ENCODE results near the gene ABCA12. TPM values are rescaled to one million over a fixed set of nuclear protein-coding genes. Genes with fewer than 3 reads are reported as not detected.
"Not testable (repeated sequence)": the region's sequence is repeated elsewhere in the genome, so short reads cannot be mapped to it uniquely, and the experiment has no call there.

Gene ABCA12
- total RNA-seq, result not detected
- not detected for polyA plus RNA-seq
- long read RNA-seq, donor 1, result 0 reads
- long read RNA-seq, donor 2, result 0 reads
- long read RNA-seq, donor 3, result 0 reads
- long read RNA-seq, donor 4, result 0 reads

DNA sequence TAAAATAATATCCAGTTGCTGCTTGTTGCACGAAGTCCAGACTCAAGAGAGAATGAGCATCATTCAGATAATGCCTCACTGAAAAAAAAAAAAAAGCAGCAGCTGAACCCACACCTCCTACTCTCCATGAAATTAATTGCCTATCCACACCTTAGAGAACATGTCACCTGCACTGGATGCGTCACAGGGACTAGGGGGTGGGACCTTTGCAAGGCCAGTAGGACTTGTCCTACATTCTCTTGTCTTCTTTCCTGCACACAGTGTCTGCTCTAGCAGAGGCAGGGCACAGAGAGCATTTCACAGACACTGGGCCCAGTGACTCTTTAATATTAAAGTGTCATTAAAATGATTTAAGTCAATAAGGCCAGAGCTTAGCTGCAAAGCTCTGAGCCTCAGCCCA, at the start of gene ABCA12:
TSS of gene ABCA12 (minus strand) at position 148 of the 400 bp plus-strand sequence. CDS start 418 bp downstream, outside the sequence.
- WGBS, result 76% methylated on average over 2 of the region's 2 CpGs
- DNase-seq, result no peak
- intact Hi-C loops (cut with DNase I), result no loop called here
- Histone ChIP-seq H3K9me3 (ENCODE audit: control insufficient read depth, low read length) (no peaks in the 10 kb centered on the region), H3K27me3 (ENCODE audit: control insufficient read depth, insufficient read depth) (no peaks in the 10 kb centered on the region), H3K4me3 (ENCODE audit: low read length) (no peak within 1 kb of the TSS), H3K27ac (ENCODE audit: low read length) (no peak within 1 kb of the TSS), H3K4me1 (ENCODE audit: control insufficient read depth, insufficient read depth, low read length) (no peaks in the 10 kb centered on the region)
- no peak for ATAC-seq

GRCh38 chr2:215188078-215188477, 49.7 kb upstream of the ABCA12 start:
- H3K9me3 ChIP-seq (ENCODE audit: control insufficient read depth, low read length), result no peaks in the 10 kb centered on the region
- DNase-seq, result no peak

GRCh38 chr2:215186021-215186420, 47.6 kb upstream of the ABCA12 start:
- Histone ChIP-seq H3K27ac (ENCODE audit: low read length) (no peak overlapping the region), H3K27me3 (ENCODE audit: control insufficient read depth, insufficient read depth) (no peaks in the 10 kb centered on the region), H3K9me3 (ENCODE audit: control insufficient read depth, low read length) (no peaks in the 10 kb centered on the region), H3K4me3 (ENCODE audit: low read length) (no peak overlapping the region), H3K4me1 (ENCODE audit: control insufficient read depth, insufficient read depth, low read length) (no peaks in the 10 kb centered on the region)
- 68% methylated on average over 1 of the region's 1 CpG for WGBS
- intact Hi-C loops (cut with DNase I), result no loop called here
- DNase-seq, result no peak
- no peak for ATAC-seq

More at GRCh38 chr2:215188078-215188477, 49.7 kb upstream of the ABCA12 start:
- intact Hi-C loops (cut with DNase I), result no loop called here
- no peaks in the 10 kb centered on the region for H3K4me1 ChIP-seq (ENCODE audit: control insufficient read depth, insufficient read depth, low read length)
- H3K27ac ChIP-seq (ENCODE audit: low read length), result no peak overlapping the region
- no peak overlapping the region for H3K4me3 ChIP-seq (ENCODE audit: low read length)
- H3K27me3 ChIP-seq (ENCODE audit: control insufficient read depth, insufficient read depth), result no peaks in the 10 kb centered on the region
- no peak for ATAC-seq

- Histone ChIP-seq H3K4me1 (ENCODE audit: control insufficient read depth, insufficient read depth, low read length) (no peaks in the 10 kb centered on the region), H3K27me3 (ENCODE audit: control insufficient read depth, insufficient read depth) (no peaks in the 10 kb centered on the region), H3K27ac (ENCODE audit: low read length) (no peak overlapping the region), H3K4me3 (ENCODE audit: low read length) (no peak overlapping the region), H3K9me3 (ENCODE audit: control insufficient read depth, low read length) (no peaks in the 10 kb centered on the region)
- no peak for ATAC-seq
- intact Hi-C loops (cut with DNase I), result no loop called here
- WGBS, result 78% methylated on average over 4 of the region's 4 CpGs
- DNase-seq, result no peak
Measured at GRCh38 chr2:215178121-215178520, 39.7 kb upstream of the ABCA12 start.

- Histone ChIP-seq H3K27me3 (ENCODE audit: control insufficient read depth, insufficient read depth) (no peaks in the 10 kb centered on the region), H3K4me3 (ENCODE audit: low read length) (no peak overlapping the region), H3K27ac (ENCODE audit: low read length) (no peak overlapping the region), H3K4me1 (ENCODE audit: control insufficient read depth, insufficient read depth, low read length) (no peaks in the 10 kb centered on the region), H3K9me3 (ENCODE audit: control insufficient read depth, low read length) (no peaks in the 10 kb centered on the region)
- whole genome bisulfite sequencing, result 80% methylated on average over 4 of the region's 4 CpGs
- DNase-seq (no peak), ATAC-seq (no peak)
- intact Hi-C loops (cut with DNase I), result no loop called here
Measured at GRCh38 chr2:215171796-215172195, 33.4 kb upstream of the ABCA12 start.

DNA sequence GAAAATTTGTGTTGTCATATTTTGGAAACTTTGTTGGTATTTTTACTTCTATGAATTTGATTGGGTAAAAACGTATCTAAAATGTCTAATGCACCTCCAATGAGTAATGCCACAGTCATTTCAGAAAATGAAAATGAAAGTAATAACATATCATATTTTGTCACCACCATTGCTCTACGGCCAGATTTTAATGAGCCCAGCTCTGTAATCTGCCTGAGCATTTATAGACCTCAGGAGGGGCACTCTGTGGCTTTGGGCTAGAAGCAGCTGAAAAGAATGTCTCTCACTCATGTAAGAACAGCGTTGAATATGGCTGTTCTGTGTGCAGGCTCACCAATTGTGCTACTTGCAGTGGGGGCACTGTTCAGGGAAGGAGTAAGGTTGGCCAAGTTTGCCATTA, 32.7 kb upstream of the ABCA12 start:
- intact Hi-C loops (cut with DNase I), result no loop called here
- 33% methylated on average over 3 of the region's 3 CpGs for WGBS
- no peaks in the 10 kb centered on the region for H3K9me3 ChIP-seq (ENCODE audit: control insufficient read depth, low read length)
- no peaks in the 10 kb centered on the region for H3K27me3 ChIP-seq (ENCODE audit: control insufficient read depth, insufficient read depth)
- no peak overlapping the region for H3K4me3 ChIP-seq (ENCODE audit: low read length)
- DNase-seq, result no peak
- ATAC-seq, result peak in 1 of 2 donors; percentile 24
- H3K27ac ChIP-seq (ENCODE audit: low read length), result no peak overlapping the region
- no peaks in the 10 kb centered on the region for H3K4me1 ChIP-seq (ENCODE audit: control insufficient read depth, insufficient read depth, low read length)

GRCh38 chr2:215166505-215166904, 28.1 kb upstream of the ABCA12 start:
- ATAC-seq; DNase-seq; H3K27ac ChIP-seq (ENCODE audit: low read length); H3K27me3 ChIP-seq (ENCODE audit: control insufficient read depth, insufficient read depth); H3K4me1 ChIP-seq (ENCODE audit: control insufficient read depth, insufficient read depth, low read length); H3K9me3 ChIP-seq (ENCODE audit: control insufficient read depth, low read length); H3K4me3 ChIP-seq (ENCODE audit: low read length); intact Hi-C loops (cut with DNase I): not testable (repeated sequence)
- 72% methylated on average over 2 of the region's 2 CpGs for WGBS

DNA sequence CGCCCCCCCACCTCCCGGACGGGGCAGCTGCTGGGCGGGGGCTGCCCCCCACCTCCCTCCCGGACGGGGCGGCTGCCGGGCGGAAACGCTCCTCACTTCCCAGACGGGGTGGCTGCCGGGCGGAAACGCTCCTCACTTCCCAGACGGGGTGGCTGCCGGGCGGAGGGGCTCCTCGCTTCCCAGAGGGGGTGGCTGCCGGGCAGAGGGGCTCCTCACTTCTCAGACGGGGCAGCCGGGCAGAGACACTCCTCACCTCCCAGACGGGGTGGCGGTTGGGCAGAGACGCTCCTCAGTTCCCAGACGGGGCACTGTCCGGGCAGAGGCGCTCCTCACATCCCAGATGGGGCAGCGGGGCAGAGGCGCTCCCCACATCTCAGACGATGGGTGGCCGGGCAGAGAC, 24.9 kb upstream of the ABCA12 start:
- peak in 1 of 3 donors; percentile 53 for DNase-seq
- H3K27me3 ChIP-seq (ENCODE audit: control insufficient read depth, insufficient read depth); H3K27ac ChIP-seq (ENCODE audit: low read length); H3K4me1 ChIP-seq (ENCODE audit: control insufficient read depth, insufficient read depth, low read length); H3K9me3 ChIP-seq (ENCODE audit: control insufficient read depth, low read length); intact Hi-C loops (cut with DNase I); H3K4me3 ChIP-seq (ENCODE audit: low read length); ATAC-seq: not testable (repeated sequence)
- 95% methylated on average over 31 of the region's 31 CpGs for WGBS

GRCh38 chr2:215161301-215161829, 22.9 kb upstream of the ABCA12 start:
- ATAC-seq (no peak), DNase-seq (no peak)
- H3K9me3 ChIP-seq (ENCODE audit: control insufficient read depth, low read length), result no peaks in the 10 kb centered on the region
- no peak overlapping the region for H3K4me3 ChIP-seq (ENCODE audit: low read length)
- H3K4me1 ChIP-seq (ENCODE audit: control insufficient read depth, insufficient read depth, low read length), result no peaks in the 10 kb centered on the region
- H3K27me3 ChIP-seq (ENCODE audit: control insufficient read depth, insufficient read depth), result no peaks in the 10 kb centered on the region
- no peak overlapping the region for H3K27ac ChIP-seq (ENCODE audit: low read length)
- intact Hi-C loops (cut with DNase I), result no loop called here
- WGBS, result 86% methylated on average over 8 of the region's 8 CpGs

- intact Hi-C loops (cut with DNase I), result no loop called here
- DNase-seq (no peak), ATAC-seq (no peak)
- H3K27me3 ChIP-seq (ENCODE audit: control insufficient read depth, insufficient read depth), result no peaks in the 10 kb centered on the region
- H3K4me3 ChIP-seq (ENCODE audit: low read length), result no peak overlapping the region
- no peak overlapping the region for H3K27ac ChIP-seq (ENCODE audit: low read length)
- H3K9me3 ChIP-seq (ENCODE audit: control insufficient read depth, low read length), result no peaks in the 10 kb centered on the region
- H3K4me1 ChIP-seq (ENCODE audit: control insufficient read depth, insufficient read depth, low read length), result no peaks in the 10 kb centered on the region
- 89% methylated on average over 1 of the region's 1 CpG for WGBS
Measured at GRCh38 chr2:215160081-215160480, 21.7 kb upstream of the ABCA12 start.

DNA sequence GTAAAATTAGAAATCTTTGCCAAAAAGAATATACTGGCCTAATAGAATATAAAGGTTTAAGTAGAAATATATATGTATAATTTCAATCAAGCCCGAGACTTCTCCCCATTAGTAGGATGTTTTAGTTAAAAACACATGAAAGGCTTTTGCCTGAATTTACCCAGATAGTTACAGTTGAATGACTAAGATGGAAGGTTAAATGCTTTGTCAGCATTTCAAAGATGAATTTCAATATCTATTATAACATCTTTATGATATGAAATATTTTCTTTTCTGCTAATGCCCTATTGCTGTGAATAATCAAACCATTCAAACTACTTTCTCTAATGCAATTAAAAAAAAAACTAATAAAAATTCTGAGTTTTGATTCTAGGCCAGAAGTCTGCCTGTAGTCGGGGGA, 18.0 kb upstream of the ABCA12 start:
- DNase-seq (no peak), ATAC-seq (no peak)
- H3K27me3 ChIP-seq (ENCODE audit: control insufficient read depth, insufficient read depth), result no peaks in the 10 kb centered on the region
- H3K9me3 ChIP-seq (ENCODE audit: control insufficient read depth, low read length), result no peaks in the 10 kb centered on the region
- H3K4me1 ChIP-seq (ENCODE audit: control insufficient read depth, insufficient read depth, low read length), result no peaks in the 10 kb centered on the region
- H3K4me3 ChIP-seq (ENCODE audit: low read length), result no peak overlapping the region
- 77% methylated on average over 2 of the region's 2 CpGs for WGBS
- intact Hi-C loops (cut with DNase I), result no loop called here
- H3K27ac ChIP-seq (ENCODE audit: low read length), result no peak overlapping the region

GRCh38 chr2:215149894-215150293, 11.5 kb upstream of the ABCA12 start:
- Histone ChIP-seq H3K4me3 (ENCODE audit: low read length) (no peak overlapping the region), H3K27ac (ENCODE audit: low read length) (no peak overlapping the region), H3K27me3 (ENCODE audit: control insufficient read depth, insufficient read depth) (no peaks in the 10 kb centered on the region), H3K9me3 (ENCODE audit: control insufficient read depth, low read length) (no peaks in the 10 kb centered on the region), H3K4me1 (ENCODE audit: control insufficient read depth, insufficient read depth, low read length) (no peaks in the 10 kb centered on the region)
- 83% methylated on average over 1 of the region's 1 CpG for WGBS
- no peak for DNase-seq
- intact Hi-C loops (cut with DNase I), result no loop called here
- ATAC-seq, result no peak

All from right cardiac atrium (tissue), 5 donors.